NB4 (cell line): Measurements from ENCODE around the gene ARFGAP1.

Source experiments
- DNase-seq: peaks from one replicate; pipeline ENCODE4 v3.0.0; 2010; ENCODE audit warnings: low read depth
- H3K4me3 ChIP-seq: one replicate; pipeline ENCODE4 v1.5.1; 2011; ENCODE audit warnings: mild to moderate bottlenecking, low read depth, low read length, moderate library complexity
- MAX ChIP-seq: IDR thresholded peaks from 2 replicates; pipeline ENCODE4 v1.6.1; 2011; ENCODE audit warnings: low read depth, low read length
- MYC ChIP-seq: IDR thresholded peaks from 2 replicates; pipeline ENCODE4 v1.6.1; 2011; ENCODE audit warnings: low read depth, low read length
- POLR2A ChIP-seq: IDR thresholded peaks from 2 replicates; pipeline ENCODE4 v1.6.1; 2011; ENCODE audit warnings: mild to moderate bottlenecking; ENCODE audit not compliant: insufficient read length; ENCODE audit errors: extremely low read depth
- TF ChIP-seq, protein P1 (sequence below): IDR thresholded peaks from one replicate; pipeline ENCODE4 v1.5.1; 2012; ENCODE audit warnings: low read depth, low read length

ARFGAP1 gene

GRCh38 chr20:63312273-63312672, 39.7 kb downstream of the ARFGAP1 start:
- no peak for TF ChIP-seq MAX
- TF ChIP-seq, protein P1, sequence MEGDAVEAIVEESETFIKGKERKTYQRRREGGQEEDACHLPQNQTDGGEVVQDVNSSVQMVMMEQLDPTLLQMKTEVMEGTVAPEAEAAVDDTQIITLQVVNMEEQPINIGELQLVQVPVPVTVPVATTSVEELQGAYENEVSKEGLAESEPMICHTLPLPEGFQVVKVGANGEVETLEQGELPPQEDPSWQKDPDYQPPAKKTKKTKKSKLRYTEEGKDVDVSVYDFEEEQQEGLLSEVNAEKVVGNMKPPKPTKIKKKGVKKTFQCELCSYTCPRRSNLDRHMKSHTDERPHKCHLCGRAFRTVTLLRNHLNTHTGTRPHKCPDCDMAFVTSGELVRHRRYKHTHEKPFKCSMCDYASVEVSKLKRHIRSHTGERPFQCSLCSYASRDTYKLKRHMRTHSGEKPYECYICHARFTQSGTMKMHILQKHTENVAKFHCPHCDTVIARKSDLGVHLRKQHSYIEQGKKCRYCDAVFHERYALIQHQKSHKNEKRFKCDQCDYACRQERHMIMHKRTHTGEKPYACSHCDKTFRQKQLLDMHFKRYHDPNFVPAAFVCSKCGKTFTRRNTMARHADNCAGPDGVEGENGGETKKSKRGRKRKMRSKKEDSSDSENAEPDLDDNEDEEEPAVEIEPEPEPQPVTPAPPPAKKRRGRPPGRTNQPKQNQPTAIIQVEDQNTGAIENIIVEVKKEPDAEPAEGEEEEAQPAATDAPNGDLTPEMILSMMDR: no peak
- no peak for TF ChIP-seq MYC
- TF ChIP-seq POLR2A: no peak
- no peak overlapping the region for H3K4me3 ChIP-seq
- no peak for DNase-seq

DNA sequence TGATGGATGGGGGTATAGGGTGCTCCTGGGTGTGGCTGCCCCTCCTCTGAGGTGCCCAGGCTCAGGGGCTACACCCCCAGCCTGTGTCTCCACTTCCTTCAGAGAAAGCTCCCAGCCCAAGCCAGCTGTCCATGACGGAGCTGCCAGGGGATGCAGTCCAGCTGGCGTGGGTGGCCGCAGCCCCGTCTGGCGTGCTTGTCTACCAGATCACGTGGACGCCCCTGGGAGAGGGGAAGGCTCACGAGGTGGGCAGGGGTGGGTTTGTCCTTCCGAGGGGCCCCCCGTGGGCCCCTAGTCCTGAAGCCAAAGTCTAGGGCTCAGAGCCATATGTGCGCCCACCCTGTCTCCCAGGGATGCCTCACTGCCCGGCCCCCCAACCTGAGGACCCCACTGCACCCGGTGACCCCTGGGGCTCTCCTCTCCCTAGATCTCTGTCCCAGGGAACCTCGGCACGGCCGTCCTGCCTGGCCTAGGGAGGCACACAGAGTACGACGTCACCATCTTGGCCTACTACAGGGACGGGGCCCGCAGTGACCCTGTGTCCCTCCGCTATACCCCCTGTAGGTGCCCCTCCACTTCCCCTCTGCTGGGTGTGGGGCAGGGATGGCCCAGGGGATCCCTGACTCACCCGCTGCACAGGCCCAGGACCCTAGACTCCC, 40.2 kb downstream of the ARFGAP1 start:
- DNase-seq: no peak
- H3K4me3 ChIP-seq: no peak overlapping the region
- TF ChIP-seq POLR2A: no peak
- TF ChIP-seq, protein P1: no peak
- TF ChIP-seq MAX: no peak
- TF ChIP-seq MYC: no peak

DNA sequence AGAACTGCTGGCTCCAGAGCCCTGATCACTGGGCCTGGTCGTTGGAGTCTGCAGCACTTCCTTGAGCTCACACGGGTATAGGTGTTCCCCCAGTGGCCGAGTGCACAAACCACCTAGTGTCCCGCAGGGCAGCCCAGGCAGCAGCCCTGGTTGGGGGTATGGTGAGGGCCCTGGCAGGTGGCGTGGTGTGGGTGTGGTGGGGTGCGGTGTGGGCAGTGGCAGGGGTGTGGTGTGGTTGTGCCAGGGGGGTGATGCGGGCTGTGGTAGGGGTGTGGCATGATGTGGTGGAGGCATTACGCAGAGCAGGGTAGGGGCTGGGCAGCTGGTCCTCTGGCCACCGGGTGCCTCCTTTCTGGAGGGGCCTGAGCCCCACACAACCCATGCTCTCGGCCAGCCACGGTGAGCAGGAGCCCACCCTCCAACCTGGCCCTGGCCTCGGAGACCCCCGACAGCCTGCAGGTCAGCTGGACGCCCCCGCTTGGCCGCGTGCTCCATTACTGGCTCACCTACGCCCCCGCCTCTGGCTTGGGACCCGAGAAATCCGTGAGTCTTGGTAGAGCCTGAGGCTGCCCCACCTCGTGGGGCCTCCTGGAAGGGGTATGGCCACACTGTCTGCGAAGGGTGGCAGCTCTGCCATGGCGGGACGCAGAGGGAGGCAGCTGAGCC, 40.9 kb downstream of the ARFGAP1 start:
- H3K4me3 ChIP-seq: no peak overlapping the region
- no peak for TF ChIP-seq MAX
- no peak for TF ChIP-seq MYC
- DNase-seq: no peak

- DNase-seq: no peak
- no peak overlapping the region for H3K4me3 ChIP-seq
- TF ChIP-seq POLR2A (no peak), MAX (no peak), MYC (no peak)
- TF ChIP-seq, protein P1: no peak
Observed at GRCh38 chr20:63314015-63314471, 41.4 kb downstream of the ARFGAP1 start.

DNA sequence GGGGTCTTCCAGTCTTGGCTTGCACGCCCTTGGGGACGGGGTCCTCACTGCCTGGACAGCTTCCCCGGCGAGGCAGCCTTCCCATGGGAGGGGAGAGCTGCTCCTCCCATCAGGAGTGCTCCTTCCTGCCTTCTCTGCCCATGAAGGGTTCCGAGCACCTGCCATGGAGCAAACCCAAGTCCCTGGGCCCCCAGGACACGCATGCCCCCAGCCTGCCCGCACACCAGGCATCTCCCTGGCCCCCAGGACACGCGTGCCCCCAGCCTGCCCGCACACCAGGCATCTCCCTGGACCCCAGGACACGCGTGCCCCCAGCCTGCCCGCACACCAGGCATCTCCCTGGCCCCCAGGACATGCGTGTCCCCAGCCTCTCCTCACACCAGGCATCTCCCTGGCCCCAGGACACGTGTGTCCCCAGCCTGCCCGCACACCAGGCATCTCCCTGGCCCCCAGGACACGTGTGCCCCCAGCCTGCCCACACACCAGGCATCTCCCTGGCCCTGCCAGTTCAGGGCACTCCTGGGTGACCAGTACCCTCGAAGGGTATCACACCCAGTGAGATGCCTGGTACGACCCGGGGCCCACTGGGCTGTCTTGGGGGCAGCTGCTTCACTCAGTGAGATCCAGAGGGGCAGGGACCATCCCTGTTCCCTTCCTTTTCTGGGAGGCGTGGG, 42.1 kb downstream of the ARFGAP1 start:
- DNase-seq: no peak
- TF ChIP-seq, protein P1: no peak
- TF ChIP-seq POLR2A (no peak), MYC (no peak), MAX (no peak)

DNA sequence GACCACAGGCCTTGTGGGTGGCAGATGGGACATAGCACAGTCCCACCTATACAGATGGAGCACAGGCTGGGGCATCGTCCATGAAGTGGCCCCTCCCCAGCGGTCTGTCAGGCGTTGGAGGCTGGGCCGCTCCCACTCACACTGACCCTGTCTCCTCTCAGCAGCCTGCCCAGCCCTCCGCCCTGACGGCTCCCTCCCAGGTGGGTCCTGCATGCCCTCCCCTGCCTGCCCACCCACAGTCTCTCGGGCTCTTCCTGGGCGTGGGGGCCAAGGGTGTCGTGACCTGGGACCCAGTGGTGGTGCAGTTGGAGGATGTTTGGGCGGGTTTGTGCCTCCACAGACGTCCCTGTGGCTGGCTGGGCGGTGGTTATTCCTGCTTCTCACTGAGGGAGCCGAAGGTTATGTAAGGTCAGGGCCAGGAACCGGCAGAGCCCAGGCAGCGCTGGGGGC, 42.7 kb downstream of the ARFGAP1 start:
- DNase-seq: no peak
- TF ChIP-seq, protein P1: no peak
- no peak for TF ChIP-seq MAX
- no peak for TF ChIP-seq MYC
- TF ChIP-seq POLR2A: no peak
- no peak overlapping the region for H3K4me3 ChIP-seq

More for the DNA sequence above, 42.1 kb downstream of the ARFGAP1 start:
- no peak overlapping the region for H3K4me3 ChIP-seq
